HEK293T (cell line): ENCODE results near the gene OR7A5.

Source experiments
- CTCF ChIA-PET: fragments of 350-600 bp; formaldehyde crosslinking; extraction: SDS; loops from one replicate; lab custom pipeline; 2021; ENCODE audit warnings: antibody characterized with exemption, inconsistent platforms; lab: Yijun Ruan, JAX
- POLR2A ChIA-PET: fragments of 350-600 bp; formaldehyde crosslinking; extraction: SDS; loops from one replicate; lab custom pipeline; 2020; ENCODE audit warnings: antibody characterized with exemption, inconsistent platforms; lab: Yijun Ruan, JAX
- DNase-seq: peaks from one replicate; pipeline ENCODE4 v3.0.0; 2012; ENCODE audit warnings: mixed read lengths; ENCODE audit errors: extremely low spot score
- ARNT ChIP-seq: fragments of 450-650 bp; IDR thresholded peaks from 2 replicates; pipeline ENCODE4 v1.6.1; 2017; ENCODE audit warnings: mild to moderate bottlenecking
- BHLHE40 ChIP-seq: fragments of 450-650 bp; IDR thresholded peaks from 2 replicates; pipeline ENCODE4 v1.6.1; 2016; ENCODE audit warnings: mild to moderate bottlenecking, moderate library complexity, borderline replicate concordance
- CTBP1 ChIP-seq: fragments of 450-650 bp; IDR thresholded peaks from 2 replicates; pipeline ENCODE4 v1.6.1; 2016; ENCODE audit warnings: borderline replicate concordance
- ELF4 ChIP-seq: fragments of 450-650 bp; IDR thresholded peaks from 2 replicates; pipeline ENCODE4 v1.6.1; 2017; ENCODE audit warnings: antibody characterized with exemption
- FOXA1 ChIP-seq: fragments of 450-650 bp; IDR thresholded peaks from 2 replicates; pipeline ENCODE4 v1.6.1; 2016; ENCODE audit warnings: mild to moderate bottlenecking
- FOXK2 ChIP-seq: fragments of 450-650 bp; IDR thresholded peaks from 2 replicates; pipeline ENCODE4 v1.6.1; 2016; ENCODE audit warnings: mild to moderate bottlenecking
- FOXM1 ChIP-seq: fragments of 450-650 bp; IDR thresholded peaks from 2 replicates; pipeline ENCODE4 v1.6.1; 2017; ENCODE audit warnings: mild to moderate bottlenecking, borderline replicate concordance
- HDGF ChIP-seq: fragments of 450-650 bp; IDR thresholded peaks from 2 replicates; pipeline ENCODE4 v1.6.1; 2017; ENCODE audit warnings: antibody characterized with exemption, borderline replicate concordance
- L3MBTL2 ChIP-seq: fragments of 450-650 bp; conservative IDR thresholded peaks from 2 replicates; pipeline ENCODE4 v1.6.1; 2016; ENCODE audit warnings: mild to moderate bottlenecking
- LEF1 ChIP-seq: fragments of 450-650 bp; IDR thresholded peaks from 2 replicates; pipeline ENCODE4 v1.6.1; 2017; ENCODE audit warnings: mild to moderate bottlenecking, borderline replicate concordance
- NFRKB ChIP-seq: fragments of 450-650 bp; IDR thresholded peaks from 2 replicates; pipeline ENCODE4 v1.6.1; 2016; ENCODE audit warnings: mild to moderate bottlenecking, moderate library complexity
- PKNOX1 ChIP-seq: fragments of 450-650 bp; IDR thresholded peaks from 2 replicates; pipeline ENCODE4 v1.6.1; 2016
- SP1 ChIP-seq: fragments of 450-650 bp; IDR thresholded peaks from 2 replicates; pipeline ENCODE4 v1.6.1; 2017
- SUZ12 ChIP-seq: fragments of 450-650 bp; IDR thresholded peaks from 2 replicates; pipeline ENCODE4 v1.6.1; 2016; ENCODE audit warnings: mild to moderate bottlenecking
- TARDBP ChIP-seq: fragments of 450-650 bp; IDR thresholded peaks from 2 replicates; pipeline ENCODE4 v1.6.1; 2016
- ZNF384 ChIP-seq: fragments of 450-650 bp; IDR thresholded peaks from 2 replicates; pipeline ENCODE4 v1.6.1; 2016

Gene OR7A5

GRCh38 chr19:14840206-14840605, 5.2 kb upstream of the OR7A5 start:
- CTCF ChIA-PET, result no interaction called here
- TF ChIP-seq ELF4, result no peak
- TF ChIP-seq SUZ12, result no peak
- POLR2A ChIA-PET, result no interaction called here
- no peak for DNase-seq

- TF ChIP-seq CTBP1 (no peak), FOXM1 (no peak), FOXA1 (no peak), ARNT (no peak), FOXK2 (no peak), LEF1 (no peak), BHLHE40 (no peak)
- CTCF ChIA-PET, result no interaction called here
- DNase-seq, result no peak
- POLR2A ChIA-PET, result no interaction called here
Observed at GRCh38 chr19:14837391-14837790, 2.4 kb upstream of the OR7A5 start.

GRCh38 chr19:14830702-14831101, 4.3 kb downstream of the OR7A5 start:
- POLR2A ChIA-PET, result no interaction called here
- CTCF ChIA-PET, result interaction anchor here (0.7 kb wide), 1 partner anchor 54 kb away, joined by 3 read pairs; no protein-coding TSS in a partner anchor
- TF ChIP-seq ELF4 (no peak), LEF1 (no peak), L3MBTL2 (no peak), SUZ12 (no peak), CTBP1 (no peak), NFRKB (no peak), FOXA1 (no peak), HDGF (no peak), FOXK2 (no peak), TARDBP (no peak), ZNF384 (no peak), BHLHE40 (no peak), ARNT (no peak), PKNOX1 (no peak), SP1 (no peak), FOXM1 (no peak)
- no peak for DNase-seq

- DNase-seq, result no peak
- POLR2A ChIA-PET, result no interaction called here
- CTCF ChIA-PET, result no interaction called here
- TF ChIP-seq SP1 (no peak), HDGF (no peak), FOXK2 (no peak), TARDBP (no peak), PKNOX1 (no peak)
Observed at GRCh38 chr19:14826006-14826405, 9.0 kb downstream of the OR7A5 start.

- DNase-seq, result no peak
- ChIA-PET POLR2A (no interaction called here), CTCF (no interaction called here)
- no peak for TF ChIP-seq PKNOX1
- TF ChIP-seq BHLHE40, result no peak
- no peak for TF ChIP-seq TARDBP
- TF ChIP-seq LEF1, result no peak
- TF ChIP-seq L3MBTL2, result no peak
- TF ChIP-seq SUZ12, result no peak
- no peak for TF ChIP-seq FOXA1
- no peak for TF ChIP-seq ELF4
- TF ChIP-seq CTBP1, result no peak
- no peak for TF ChIP-seq ZNF384
- no peak for TF ChIP-seq NFRKB
- TF ChIP-seq FOXK2, result no peak
- no peak for TF ChIP-seq SP1
Observed at GRCh38 chr19:14821937-14822336, 13.0 kb downstream of the OR7A5 start.

GRCh38 chr19:14818588-14818987, 16.4 kb downstream of the OR7A5 start:
- no peak for DNase-seq
- TF ChIP-seq LEF1 (no peak), CTBP1 (no peak), SUZ12 (no peak), BHLHE40 (no peak), SP1 (no peak), ZNF384 (no peak)
- POLR2A ChIA-PET, result no interaction called here
- CTCF ChIA-PET, result no interaction called here

GRCh38 chr19:14817052-14817451, 17.9 kb downstream of the OR7A5 start:
- ChIA-PET CTCF (no interaction called here), POLR2A (no interaction called here)
- no peak for TF ChIP-seq NFRKB
- no peak for TF ChIP-seq CTBP1
- no peak for TF ChIP-seq BHLHE40
- TF ChIP-seq LEF1, result no peak
- no peak for TF ChIP-seq TARDBP
- DNase-seq, result no peak
